Gastroesophageal sphincter (tissue), 3 donors: Measurements from ENCODE around the gene DHDDS.

Experiments used
- POLR2A ChIP-seq, 2 donors: fragments of 450-650 bp; IDR thresholded peaks; one replicate each; pipeline ENCODE4 v1.6.1; 2017; ENCODE audit warnings: antibody characterized with exemption in 2 of 2, mild to moderate bottlenecking in 2 of 2, moderate library complexity in 1 of 2
- POLR2AphosphoS5 ChIP-seq: sonication (generic); formaldehyde crosslinking; IDR thresholded peaks from one replicate; pipeline ENCODE4 v1.6.1; 2017; ENCODE audit warnings: antibody characterized with exemption
- TF ChIP-seq, protein P1 (sequence below), 4 experiments: fragments of 200-600 bp in 2 of 4; fragments of 450-650 bp in 2 of 4; sonication (generic) in 1 of 4; IDR thresholded peaks; one replicate each; pipeline ENCODE4 v1.5.1; 2017 to 2019; ENCODE audit warnings: antibody characterized with exemption in 4 of 4, mild to moderate bottlenecking in 2 of 4, moderate library complexity in 2 of 4

GRCh38 chr1:26405281-26405915 is 26.7 kb upstream of the DHDDS start:
- TF ChIP-seq, protein P1, sequence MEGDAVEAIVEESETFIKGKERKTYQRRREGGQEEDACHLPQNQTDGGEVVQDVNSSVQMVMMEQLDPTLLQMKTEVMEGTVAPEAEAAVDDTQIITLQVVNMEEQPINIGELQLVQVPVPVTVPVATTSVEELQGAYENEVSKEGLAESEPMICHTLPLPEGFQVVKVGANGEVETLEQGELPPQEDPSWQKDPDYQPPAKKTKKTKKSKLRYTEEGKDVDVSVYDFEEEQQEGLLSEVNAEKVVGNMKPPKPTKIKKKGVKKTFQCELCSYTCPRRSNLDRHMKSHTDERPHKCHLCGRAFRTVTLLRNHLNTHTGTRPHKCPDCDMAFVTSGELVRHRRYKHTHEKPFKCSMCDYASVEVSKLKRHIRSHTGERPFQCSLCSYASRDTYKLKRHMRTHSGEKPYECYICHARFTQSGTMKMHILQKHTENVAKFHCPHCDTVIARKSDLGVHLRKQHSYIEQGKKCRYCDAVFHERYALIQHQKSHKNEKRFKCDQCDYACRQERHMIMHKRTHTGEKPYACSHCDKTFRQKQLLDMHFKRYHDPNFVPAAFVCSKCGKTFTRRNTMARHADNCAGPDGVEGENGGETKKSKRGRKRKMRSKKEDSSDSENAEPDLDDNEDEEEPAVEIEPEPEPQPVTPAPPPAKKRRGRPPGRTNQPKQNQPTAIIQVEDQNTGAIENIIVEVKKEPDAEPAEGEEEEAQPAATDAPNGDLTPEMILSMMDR (IDR thresholded peaks at IDR 0.05): no peak
- TF ChIP-seq POLR2A (IDR thresholded peaks at IDR 0.05) (no peak), POLR2AphosphoS5 (no peak)
